ENCODE measurements around the gene CCL7.

CCL7 gene

GRCh38 chr17:34227707-34228106 is 42.3 kb upstream of the CCL7 start:
- CTCF ChIA-PET: no interaction called here

GRCh38 chr17:34228781-34229180 is 41.2 kb upstream of the CCL7 start:
- DNase-seq (ENCODE audit: extremely low spot score): no peak
- CTCF ChIA-PET: no interaction called here
- TF ChIP-seq ELF4 (IDR thresholded peaks at IDR 0.05) (no peak), ARNT (IDR thresholded peaks at IDR 0.05) (no peak), FOXA1 (IDR thresholded peaks at IDR 0.05) (no peak), SUZ12 (IDR thresholded peaks at IDR 0.05) (no peak), TARDBP (IDR thresholded peaks at IDR 0.05) (no peak), FOXM1 (IDR thresholded peaks at IDR 0.05; ENCODE audit: borderline replicate concordance) (no peak), ZNF384 (IDR thresholded peaks at IDR 0.05) (no peak), L3MBTL2 (conservative IDR thresholded peaks at IDR 0.05) (no peak), PKNOX1 (IDR thresholded peaks at IDR 0.05) (no peak), LEF1 (IDR thresholded peaks at IDR 0.05; ENCODE audit: borderline replicate concordance) (no peak), CTBP1 (IDR thresholded peaks at IDR 0.05; ENCODE audit: borderline replicate concordance) (no peak), BHLHE40 (IDR thresholded peaks at IDR 0.05; ENCODE audit: borderline replicate concordance) (no peak), SP1 (IDR thresholded peaks at IDR 0.05) (no peak), HDGF (IDR thresholded peaks at IDR 0.05; ENCODE audit: borderline replicate concordance) (no peak), NFRKB (IDR thresholded peaks at IDR 0.05) (no peak), FOXK2 (IDR thresholded peaks at IDR 0.05) (no peak)
- POLR2A ChIA-PET: no interaction called here

More at GRCh38 chr17:34227707-34228106, 42.3 kb upstream of the CCL7 start:
- POLR2A ChIA-PET: no interaction called here
- TF ChIP-seq LEF1 (IDR thresholded peaks at IDR 0.05; ENCODE audit: borderline replicate concordance) (no peak), CTBP1 (IDR thresholded peaks at IDR 0.05; ENCODE audit: borderline replicate concordance) (no peak), ARNT (IDR thresholded peaks at IDR 0.05) (no peak), SP1 (IDR thresholded peaks at IDR 0.05) (no peak), SUZ12 (IDR thresholded peaks at IDR 0.05) (no peak)
- no peak for DNase-seq (ENCODE audit: extremely low spot score)

- ChIA-PET CTCF (no interaction called here), POLR2A (no interaction called here)
- TF ChIP-seq BHLHE40 (IDR thresholded peaks at IDR 0.05; ENCODE audit: borderline replicate concordance) (no peak), FOXA1 (IDR thresholded peaks at IDR 0.05) (no peak), PKNOX1 (IDR thresholded peaks at IDR 0.05) (no peak), SUZ12 (IDR thresholded peaks at IDR 0.05) (no peak), NFRKB (IDR thresholded peaks at IDR 0.05) (no peak), ELF4 (IDR thresholded peaks at IDR 0.05) (no peak), HDGF (IDR thresholded peaks at IDR 0.05; ENCODE audit: borderline replicate concordance) (no peak), LEF1 (IDR thresholded peaks at IDR 0.05; ENCODE audit: borderline replicate concordance) (no peak), ZNF384 (IDR thresholded peaks at IDR 0.05) (no peak), SP1 (IDR thresholded peaks at IDR 0.05) (no peak)
- no peak for DNase-seq (ENCODE audit: extremely low spot score)
Observed at GRCh38 chr17:34230342-34230741, 39.7 kb upstream of the CCL7 start.

- ChIA-PET POLR2A (no interaction called here), CTCF (no interaction called here)
- DNase-seq (ENCODE audit: extremely low spot score): no peak
- TF ChIP-seq CTBP1 (IDR thresholded peaks at IDR 0.05; ENCODE audit: borderline replicate concordance) (no peak), ELF4 (IDR thresholded peaks at IDR 0.05) (no peak), SUZ12 (IDR thresholded peaks at IDR 0.05) (no peak), ZNF384 (IDR thresholded peaks at IDR 0.05) (no peak), HDGF (IDR thresholded peaks at IDR 0.05; ENCODE audit: borderline replicate concordance) (no peak), LEF1 (IDR thresholded peaks at IDR 0.05; ENCODE audit: borderline replicate concordance) (no peak), FOXA1 (IDR thresholded peaks at IDR 0.05) (no peak), ARNT (IDR thresholded peaks at IDR 0.05) (no peak), FOXK2 (IDR thresholded peaks at IDR 0.05) (no peak), TARDBP (IDR thresholded peaks at IDR 0.05) (no peak), BHLHE40 (IDR thresholded peaks at IDR 0.05; ENCODE audit: borderline replicate concordance) (no peak), FOXM1 (IDR thresholded peaks at IDR 0.05; ENCODE audit: borderline replicate concordance) (no peak), SP1 (IDR thresholded peaks at IDR 0.05) (no peak), PKNOX1 (IDR thresholded peaks at IDR 0.05) (no peak)
Observed at GRCh38 chr17:34234616-34235015, 35.4 kb upstream of the CCL7 start.

- ChIA-PET POLR2A (interaction anchor here (1.3 kb wide), 1 partner anchor 14 kb away, joined by 3 read pairs; no protein-coding TSS in a partner anchor), CTCF (no interaction called here)
- no peak for DNase-seq (ENCODE audit: extremely low spot score)
- no peak for TF ChIP-seq SUZ12 (IDR thresholded peaks at IDR 0.05)
- TF ChIP-seq FOXK2 (IDR thresholded peaks at IDR 0.05): no peak
- TF ChIP-seq ZNF384 (IDR thresholded peaks at IDR 0.05): no peak
- TF ChIP-seq ELF4 (IDR thresholded peaks at IDR 0.05): no peak
- TF ChIP-seq SP1 (IDR thresholded peaks at IDR 0.05): no peak
- TF ChIP-seq CTBP1 (IDR thresholded peaks at IDR 0.05; ENCODE audit: borderline replicate concordance): no peak
- TF ChIP-seq FOXM1 (IDR thresholded peaks at IDR 0.05; ENCODE audit: borderline replicate concordance): no peak
- no peak for TF ChIP-seq BHLHE40 (IDR thresholded peaks at IDR 0.05; ENCODE audit: borderline replicate concordance)
- no peak for TF ChIP-seq NFRKB (IDR thresholded peaks at IDR 0.05)
Observed at GRCh38 chr17:34235389-34236028, 34.5 kb upstream of the CCL7 start.

- TF ChIP-seq NFRKB (IDR thresholded peaks at IDR 0.05) (no peak), PKNOX1 (IDR thresholded peaks at IDR 0.05) (no peak), HDGF (IDR thresholded peaks at IDR 0.05; ENCODE audit: borderline replicate concordance) (no peak), ARNT (IDR thresholded peaks at IDR 0.05) (no peak), CTBP1 (IDR thresholded peaks at IDR 0.05; ENCODE audit: borderline replicate concordance) (no peak), ELF4 (IDR thresholded peaks at IDR 0.05) (no peak), LEF1 (IDR thresholded peaks at IDR 0.05; ENCODE audit: borderline replicate concordance) (no peak), L3MBTL2 (conservative IDR thresholded peaks at IDR 0.05) (no peak), FOXK2 (IDR thresholded peaks at IDR 0.05) (no peak), BHLHE40 (IDR thresholded peaks at IDR 0.05; ENCODE audit: borderline replicate concordance) (no peak), TARDBP (IDR thresholded peaks at IDR 0.05) (no peak), FOXA1 (IDR thresholded peaks at IDR 0.05) (no peak), FOXM1 (IDR thresholded peaks at IDR 0.05; ENCODE audit: borderline replicate concordance) (no peak), SP1 (IDR thresholded peaks at IDR 0.05) (no peak), ZNF384 (IDR thresholded peaks at IDR 0.05) (no peak), SUZ12 (IDR thresholded peaks at IDR 0.05) (no peak)
- ChIA-PET POLR2A (interaction anchor here (1.3 kb wide), 1 partner anchor 13 kb away, joined by 3 read pairs; no protein-coding TSS in a partner anchor), CTCF (no interaction called here)
- no peak for DNase-seq (ENCODE audit: extremely low spot score)
Observed at GRCh38 chr17:34236281-34236892, 33.6 kb upstream of the CCL7 start.

Data from HEK293T (cell line).